ENCODE data around the gene CASR. TPM values are rescaled to one million over a fixed set of nuclear protein-coding genes. Genes with fewer than 3 reads are reported as not detected.
"Not testable (repeated sequence)": the region's sequence is repeated elsewhere in the genome, so short reads cannot be mapped to it uniquely, and the experiment has no call there.

The CASR gene
- total RNA-seq, 1 donor from 2014 or later = not detected

GRCh38 chr3:122168044-122168443 lies 15.4 kb upstream of the CASR start:
- no peaks in the 10 kb centered on the region for H3K4me1 Mint-ChIP-seq
- no peak overlapping the region for H3K27ac Mint-ChIP-seq (ENCODE audit: unreplicated experiment)
- H3K4me3 Mint-ChIP-seq = no peak overlapping the region
- peaks cover 8% of the 10 kb centered on the region for H3K27me3 Mint-ChIP-seq (ENCODE audit: low read depth)
- peaks cover 6% of the 10 kb centered on the region for H3K9me3 Mint-ChIP-seq
- DNase-seq (ENCODE audit: low read depth, low spot score) = no peak
- TF ChIP-seq CTCF (conservative IDR thresholded peaks at IDR 0.05) = no peak
- H3K36me3 Mint-ChIP-seq (ENCODE audit: low read depth) = no peaks in the 10 kb centered on the region

GRCh38 chr3:122169911-122170310 lies 13.6 kb upstream of the CASR start:
- Mint-ChIP-seq H3K27me3 (ENCODE audit: low read depth) (peaks cover 11% of the 10 kb centered on the region), H3K27ac (ENCODE audit: unreplicated experiment) (no peak overlapping the region), H3K36me3 (ENCODE audit: low read depth) (no peaks in the 10 kb centered on the region), H3K9me3 (peaks cover 6% of the 10 kb centered on the region), H3K4me1 (no peaks in the 10 kb centered on the region), H3K4me3 (no peak overlapping the region)
- TF ChIP-seq CTCF (conservative IDR thresholded peaks at IDR 0.05) = no peak
- no peak for DNase-seq (ENCODE audit: low read depth, low spot score)

- not testable (repeated sequence) for DNase-seq (ENCODE audit: low read depth, low spot score); H3K4me3 Mint-ChIP-seq; H3K36me3 Mint-ChIP-seq (ENCODE audit: low read depth); H3K4me1 Mint-ChIP-seq; H3K9me3 Mint-ChIP-seq; H3K27ac Mint-ChIP-seq (ENCODE audit: unreplicated experiment)
- H3K27me3 Mint-ChIP-seq (ENCODE audit: low read depth) = peaks cover 25% of the 10 kb centered on the region
These were observed 12.1 kb upstream of the CASR start for GRCh38 chr3:122171361-122171760.

GRCh38 chr3:122178711-122179110 lies 4.8 kb upstream of the CASR start:
- H3K27me3 Mint-ChIP-seq (ENCODE audit: low read depth) = peaks cover 80% of the 10 kb centered on the region
- H3K27ac Mint-ChIP-seq (ENCODE audit: unreplicated experiment) = no peak overlapping the region
- peaks cover 3% of the 10 kb centered on the region for H3K4me1 Mint-ChIP-seq
- no peak for DNase-seq (ENCODE audit: low read depth, low spot score)
- peaks cover 1% of the 10 kb centered on the region for H3K36me3 Mint-ChIP-seq (ENCODE audit: low read depth)
- no peaks in the 10 kb centered on the region for H3K9me3 Mint-ChIP-seq
- H3K4me3 Mint-ChIP-seq = no peak overlapping the region
- TF ChIP-seq CTCF (conservative IDR thresholded peaks at IDR 0.05) = no peak

- H3K27me3 Mint-ChIP-seq (ENCODE audit: low read depth) = peaks cover 97% of the 10 kb centered on the region
- TF ChIP-seq CTCF (conservative IDR thresholded peaks at IDR 0.05) = no peak
- peaks cover 5% of the 10 kb centered on the region for H3K36me3 Mint-ChIP-seq (ENCODE audit: low read depth)
- no peak overlapping the region for H3K27ac Mint-ChIP-seq (ENCODE audit: unreplicated experiment)
- H3K4me3 Mint-ChIP-seq = peak overlapping the region; percentile 68
- no peaks in the 10 kb centered on the region for H3K9me3 Mint-ChIP-seq
- no peak for DNase-seq (ENCODE audit: low read depth, low spot score)
- peaks cover 5% of the 10 kb centered on the region for H3K4me1 Mint-ChIP-seq
These were observed 574 bp downstream of the CASR start for GRCh38 chr3:122183893-122184590.

GRCh38 chr3:122184591-122184929 lies 1.1 kb downstream of the CASR start:
- no peak for TF ChIP-seq CTCF (conservative IDR thresholded peaks at IDR 0.05)
- no peaks in the 10 kb centered on the region for H3K9me3 Mint-ChIP-seq
- peaks cover 5% of the 10 kb centered on the region for H3K36me3 Mint-ChIP-seq (ENCODE audit: low read depth)
- H3K4me1 Mint-ChIP-seq = peaks cover 5% of the 10 kb centered on the region
- H3K4me3 Mint-ChIP-seq = no peak overlapping the region
- peaks cover 97% of the 10 kb centered on the region for H3K27me3 Mint-ChIP-seq (ENCODE audit: low read depth)
- H3K27ac Mint-ChIP-seq (ENCODE audit: unreplicated experiment) = no peak overlapping the region
- no peak for DNase-seq (ENCODE audit: low read depth, low spot score)

Measured in neural crest cell (in vitro differentiated cells).